Thoracic aorta (tissue), 2 donors: ENCODE data around the gene SPPL3. TPM values are rescaled to one million over a fixed set of nuclear protein-coding genes. Genes with fewer than 3 reads are reported as not detected.

Experiments
- ATAC-seq: fragments of 150-250 bp; one replicate; pipeline ENCODE4 v1.8.0; 2017; ENCODE audit warnings: low read depth; ENCODE audit not compliant: insufficient number of reproducible peaks, low FRiP score
- DNase-seq: peaks from one replicate; pipeline ENCODE4 v3.0.0-alpha.2; 2020; ENCODE audit warnings: low spot score
- H3K27ac ChIP-seq, 2 donors: fragments of 200-600 bp; sonication (generic); 1 replicate in 1 of 2; 2 replicates in 1 of 2; pipeline ENCODE4 v1.5.1; 2016; ENCODE audit warnings: mild to moderate bottlenecking in 2 of 2, moderate library complexity in 2 of 2
- H3K27me3 ChIP-seq: fragments of 200-600 bp; sonication (generic); replicated peaks from 2 replicates; pipeline ENCODE4 v1.6.0; 2016; ENCODE audit warnings: mild to moderate bottlenecking; ENCODE audit not compliant: insufficient read depth
- H3K36me3 ChIP-seq: fragments of 200-600 bp; sonication (generic); one replicate; pipeline ENCODE4 v1.5.1; 2016
- H3K4me1 ChIP-seq, 2 donors: fragments of 200-600 bp; sonication (generic); 1 replicate in 1 of 2; 2 replicates in 1 of 2; pipeline versions ENCODE4 v1.5.1 to v1.6.0; 2016; ENCODE audit warnings: low read depth in 2 of 2, mild to moderate bottlenecking in 1 of 2; ENCODE audit not compliant: control insufficient read depth in 1 of 2
- H3K4me3 ChIP-seq: fragments of 200-600 bp; sonication (generic); 2 replicates; pipeline ENCODE4 v1.5.1; 2016; ENCODE audit warnings: mild to moderate bottlenecking
- H3K9me3 ChIP-seq: fragments of 200-600 bp; sonication (generic); 2 replicates; pipeline ENCODE4 v1.5.1; 2016
- total RNA-seq, 2 donors: library from RNA; depleted of rRNA; stranded (reverse); fragments of >200 nt; gene quantifications; one replicate each; pipeline versions ENCODE4 v1.1.0 to v1.2.3, GENCODE V29; 2016
- TF ChIP-seq, protein P1 (sequence below): fragments of 200-600 bp; sonication (generic); IDR thresholded peaks from one replicate; pipeline ENCODE4 v1.5.1; 2019; ENCODE audit warnings: antibody characterized with exemption

SPPL3 gene
- total RNA-seq, 2 donors from 2014 or later: 23.7 to 24.8 TPM

DNA sequence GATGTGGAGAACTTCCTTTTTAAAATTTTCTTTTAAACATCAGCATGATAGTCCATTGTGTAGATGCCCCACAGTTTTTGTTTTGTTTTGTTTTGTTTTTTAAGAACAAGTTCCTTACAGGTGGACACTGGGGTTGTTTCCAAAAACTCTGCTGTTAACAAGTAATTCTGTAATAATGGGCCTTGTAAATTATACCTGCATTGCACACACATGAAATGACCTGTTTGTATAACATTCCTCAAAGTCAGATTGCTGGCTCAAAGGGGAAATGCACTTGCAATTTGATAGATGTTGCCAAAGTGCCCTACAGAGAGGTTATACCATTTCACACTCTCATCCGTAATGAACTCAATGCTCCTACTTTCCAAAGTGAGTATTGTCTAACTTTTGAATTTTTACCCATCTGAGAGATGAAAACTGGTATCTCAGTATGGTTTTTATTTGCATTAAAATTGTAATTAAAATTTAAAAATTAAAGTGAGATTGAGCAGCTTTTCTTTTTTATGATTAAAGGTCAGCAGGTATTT lies 89.2 kb downstream of the SPPL3 start:
- no peak overlapping the region for H3K4me3 ChIP-seq
- TF ChIP-seq, protein P1, sequence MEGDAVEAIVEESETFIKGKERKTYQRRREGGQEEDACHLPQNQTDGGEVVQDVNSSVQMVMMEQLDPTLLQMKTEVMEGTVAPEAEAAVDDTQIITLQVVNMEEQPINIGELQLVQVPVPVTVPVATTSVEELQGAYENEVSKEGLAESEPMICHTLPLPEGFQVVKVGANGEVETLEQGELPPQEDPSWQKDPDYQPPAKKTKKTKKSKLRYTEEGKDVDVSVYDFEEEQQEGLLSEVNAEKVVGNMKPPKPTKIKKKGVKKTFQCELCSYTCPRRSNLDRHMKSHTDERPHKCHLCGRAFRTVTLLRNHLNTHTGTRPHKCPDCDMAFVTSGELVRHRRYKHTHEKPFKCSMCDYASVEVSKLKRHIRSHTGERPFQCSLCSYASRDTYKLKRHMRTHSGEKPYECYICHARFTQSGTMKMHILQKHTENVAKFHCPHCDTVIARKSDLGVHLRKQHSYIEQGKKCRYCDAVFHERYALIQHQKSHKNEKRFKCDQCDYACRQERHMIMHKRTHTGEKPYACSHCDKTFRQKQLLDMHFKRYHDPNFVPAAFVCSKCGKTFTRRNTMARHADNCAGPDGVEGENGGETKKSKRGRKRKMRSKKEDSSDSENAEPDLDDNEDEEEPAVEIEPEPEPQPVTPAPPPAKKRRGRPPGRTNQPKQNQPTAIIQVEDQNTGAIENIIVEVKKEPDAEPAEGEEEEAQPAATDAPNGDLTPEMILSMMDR: no peak
- peaks cover 6% of the 10 kb centered on the region for H3K36me3 ChIP-seq
- no peaks in the 10 kb centered on the region for H3K9me3 ChIP-seq
- DNase-seq (no peak), ATAC-seq (no peak)
- H3K4me1 ChIP-seq: peaks cover 4% of the 10 kb centered on the region in 2 donors
- no peaks in the 10 kb centered on the region for H3K27me3 ChIP-seq
- H3K27ac ChIP-seq: no peak overlapping the region

DNA sequence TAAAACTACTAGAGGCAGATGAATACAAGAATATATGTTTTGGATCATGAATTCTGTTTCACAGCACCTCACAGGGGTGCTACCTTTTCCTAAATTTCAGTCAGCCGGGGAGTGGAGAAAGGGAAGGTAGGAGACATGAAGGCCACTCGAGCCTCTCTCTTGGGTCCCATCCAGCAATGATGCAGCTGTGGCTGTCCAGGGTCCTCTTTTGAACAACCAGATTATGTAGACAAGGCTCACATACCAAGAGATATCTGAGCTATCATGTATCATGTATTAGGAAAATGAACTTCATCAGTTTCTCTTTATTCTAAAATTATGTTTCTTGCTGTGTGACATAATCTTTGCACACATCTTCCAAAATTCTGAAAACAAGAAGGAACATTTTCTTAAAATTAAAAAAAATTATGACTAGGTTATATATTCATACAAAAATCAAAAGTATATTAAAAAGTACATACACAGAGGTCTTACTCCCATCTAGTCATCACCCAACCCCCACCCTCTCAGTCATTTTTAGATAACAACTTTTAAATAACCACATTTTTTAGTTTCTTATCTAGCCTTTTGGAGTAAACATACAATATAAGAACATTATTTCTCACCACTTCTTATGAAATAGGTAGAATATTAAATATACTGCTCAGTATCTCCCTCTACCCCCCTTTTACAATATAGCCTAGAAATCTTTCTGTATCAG lies 89.8 kb downstream of the SPPL3 start:
- DNase-seq (no peak), ATAC-seq (no peak)
- Histone ChIP-seq H3K9me3 (no peaks in the 10 kb centered on the region), H3K27ac (no peak overlapping the region), H3K4me1 (peaks cover 4% of the 10 kb centered on the region in 2 donors), H3K36me3 (peaks cover 6% of the 10 kb centered on the region), H3K4me3 (no peak overlapping the region), H3K27me3 (no peaks in the 10 kb centered on the region)
- TF ChIP-seq, protein P1: no peak

DNA sequence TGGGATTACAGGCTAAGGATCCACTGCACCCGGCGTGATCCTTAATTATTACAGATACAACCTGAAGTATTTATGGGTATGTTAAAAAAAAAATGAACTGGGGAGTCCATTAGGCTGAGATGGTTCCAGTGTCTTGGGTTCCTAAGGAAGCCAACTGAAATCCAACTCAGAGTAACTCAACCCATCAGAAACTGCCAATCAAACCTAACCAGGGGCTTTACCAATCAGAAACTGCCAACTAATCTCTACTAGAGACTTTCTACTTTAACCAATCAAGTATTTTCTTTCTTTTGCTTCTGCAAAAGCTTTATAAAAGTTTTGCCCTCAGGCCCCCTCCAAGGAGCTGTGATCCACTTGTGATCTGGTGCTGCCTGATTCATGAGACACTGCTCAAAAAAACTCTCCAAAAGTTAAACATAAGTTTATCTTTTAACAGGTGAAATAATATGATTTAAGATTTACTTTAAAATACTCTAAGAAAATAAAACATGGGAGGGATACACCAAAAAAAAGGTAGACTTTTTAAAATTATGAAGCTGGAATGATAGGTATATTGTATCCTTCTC lies 90.5 kb downstream of the SPPL3 start:
- TF ChIP-seq, protein P1: no peak
- ATAC-seq: no peak

DNA sequence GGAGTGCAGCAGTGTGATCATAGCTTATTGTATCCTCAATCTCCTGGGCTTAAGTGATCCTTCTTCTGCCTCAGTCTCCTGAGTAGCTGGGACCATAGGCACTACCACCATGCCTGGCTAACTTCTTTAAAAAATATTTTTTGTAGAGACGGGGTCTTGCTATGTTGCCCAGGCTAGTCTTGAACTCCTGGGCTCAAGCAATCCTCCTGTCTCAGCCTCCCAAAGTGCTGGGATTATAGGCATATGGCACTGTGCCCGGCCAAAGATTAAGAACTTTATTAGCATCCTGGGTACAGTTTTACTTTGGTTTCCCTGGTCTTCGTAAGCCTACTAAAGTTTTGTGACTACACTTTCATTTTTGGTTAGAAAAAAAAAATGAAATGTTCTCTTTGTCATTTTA lies 94.1 kb downstream of the SPPL3 start:
- H3K9me3 ChIP-seq: no peaks in the 10 kb centered on the region
- no peaks in the 10 kb centered on the region for H3K27me3 ChIP-seq
- DNase-seq: no peak
- H3K27ac ChIP-seq: no peak overlapping the region
- peaks cover 6% of the 10 kb centered on the region for H3K36me3 ChIP-seq
- TF ChIP-seq, protein P1: no peak
- peaks cover 3 to 4% of the 10 kb centered on the region in 2 donors for H3K4me1 ChIP-seq
- H3K4me3 ChIP-seq: no peak overlapping the region
- ATAC-seq: no peak

More for the DNA sequence above, 90.5 kb downstream of the SPPL3 start:
- H3K27ac ChIP-seq: no peak overlapping the region
- H3K4me3 ChIP-seq: no peak overlapping the region
- H3K27me3 ChIP-seq: no peaks in the 10 kb centered on the region
- peaks cover 6% of the 10 kb centered on the region for H3K36me3 ChIP-seq
- no peak for DNase-seq
- H3K9me3 ChIP-seq: no peaks in the 10 kb centered on the region
- peaks cover 4% of the 10 kb centered on the region in 2 donors for H3K4me1 ChIP-seq

DNA sequence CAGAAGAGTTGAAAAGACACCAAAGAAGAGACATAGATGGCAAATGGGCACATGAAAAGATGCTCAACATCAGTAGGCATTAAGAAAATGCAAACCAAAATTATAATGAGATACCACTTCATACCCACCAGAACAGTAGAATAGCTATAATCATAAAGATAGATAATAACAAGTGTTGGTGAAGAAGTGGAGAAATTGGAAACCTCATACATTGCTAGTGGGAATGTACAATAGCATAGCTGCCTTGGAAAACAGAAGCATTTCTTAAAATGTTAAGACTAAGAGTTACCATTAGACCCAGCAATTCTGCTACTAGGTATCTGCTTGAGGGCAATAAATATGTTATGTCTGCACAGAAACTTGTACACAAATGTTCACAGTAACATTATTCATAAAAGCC lies 99.7 kb downstream of the SPPL3 start:
- DNase-seq (no peak), ATAC-seq (no peak)
- H3K27ac ChIP-seq: no peak overlapping the region
- peaks cover 4 to 19% of the 10 kb centered on the region in 2 donors for H3K4me1 ChIP-seq
- H3K4me3 ChIP-seq: no peak overlapping the region
- TF ChIP-seq, protein P1: no peak
- H3K36me3 ChIP-seq: no peaks in the 10 kb centered on the region
- H3K9me3 ChIP-seq: no peaks in the 10 kb centered on the region
- H3K27me3 ChIP-seq: no peaks in the 10 kb centered on the region
